Progenitor cell of endocrine pancreas (in vitro differentiated cells): Measurements from ENCODE around the gene LIMS1. TPM values are rescaled to one million over a fixed set of nuclear protein-coding genes. Genes with fewer than 3 reads are reported as not detected.

ENCODE experiments used
- DNase-seq: peaks from one replicate; pipeline ENCODE4 v3.0.0; 2021; ENCODE audit warnings: low spot score; ENCODE audit not compliant: unreplicated experiment
- H3K27ac Mint-ChIP-seq: 2 replicates; pipeline ENCODE4 v1.8.0; 2021; ENCODE audit warnings: mild to moderate bottlenecking, moderate library complexity, mixed read lengths
- H3K27me3 Mint-ChIP-seq: 2 replicates; pipeline ENCODE4 v1.8.0; 2021; ENCODE audit warnings: mixed read lengths
- H3K36me3 Mint-ChIP-seq: 2 replicates; pipeline ENCODE4 v1.8.0; 2022; ENCODE audit warnings: mixed read lengths; ENCODE audit not compliant: insufficient read depth
- H3K4me1 Mint-ChIP-seq: 2 replicates; pipeline ENCODE4 v1.8.0; 2021; ENCODE audit warnings: low read depth, mixed read lengths
- H3K4me3 Mint-ChIP-seq: 2 replicates; pipeline ENCODE4 v1.8.0; 2021; ENCODE audit warnings: low read depth, mild to moderate bottlenecking, moderate library complexity, mixed read lengths
- H3K9me3 Mint-ChIP-seq: 2 replicates; pipeline ENCODE4 v1.8.0; 2021; ENCODE audit warnings: low read depth, mixed read lengths
- CTCF ChIP-seq: fragments of 200-600 bp; sonication (generic); IDR thresholded peaks from one replicate; pipeline ENCODE4 v1.5.0; 2021; ENCODE audit warnings: antibody characterized with exemption, mild to moderate bottlenecking; ENCODE audit not compliant: unreplicated experiment
- total RNA-seq: library from RNA; stranded (reverse); gene quantifications from 2 replicates; pipeline ENCODE4 v1.2.1, GENCODE V29; 2021

The LIMS1 gene
- total RNA-seq, 1 donor from 2014 or later = 37.7 TPM

- Mint-ChIP-seq H3K4me1 (peaks cover 42% of the 10 kb centered on the region), H3K27me3 (no peaks in the 10 kb centered on the region), H3K4me3 (no peak overlapping the region)
Measured at GRCh38 chr2:108589372-108589771, 55.1 kb downstream of the LIMS1 start.

GRCh38 chr2:108589781-108590180 lies 55.5 kb downstream of the LIMS1 start:
- H3K4me3 Mint-ChIP-seq = no peak overlapping the region
- no peak for DNase-seq
- H3K4me1 Mint-ChIP-seq = peaks cover 42% of the 10 kb centered on the region
- H3K36me3 Mint-ChIP-seq = no peaks in the 10 kb centered on the region
- no peak for TF ChIP-seq CTCF
- no peaks in the 10 kb centered on the region for H3K27me3 Mint-ChIP-seq
- H3K27ac Mint-ChIP-seq = no peak overlapping the region
- no peaks in the 10 kb centered on the region for H3K9me3 Mint-ChIP-seq

More at GRCh38 chr2:108589372-108589771, 55.1 kb downstream of the LIMS1 start:
- DNase-seq = no peak
- H3K9me3 Mint-ChIP-seq = no peaks in the 10 kb centered on the region
- TF ChIP-seq CTCF = no peak
- no peaks in the 10 kb centered on the region for H3K36me3 Mint-ChIP-seq
- H3K27ac Mint-ChIP-seq = no peak overlapping the region

GRCh38 chr2:108591163-108591562 lies 56.9 kb downstream of the LIMS1 start:
- Mint-ChIP-seq H3K27me3 (no peaks in the 10 kb centered on the region), H3K4me1 (peaks cover 45% of the 10 kb centered on the region)

GRCh38 chr2:108593547-108594098 lies 59.4 kb downstream of the LIMS1 start:
- peak; percentile 16 for TF ChIP-seq CTCF
- Mint-ChIP-seq H3K27ac (no peak overlapping the region), H3K9me3 (no peaks in the 10 kb centered on the region), H3K4me1 (peaks cover 32% of the 10 kb centered on the region), H3K4me3 (no peak overlapping the region), H3K36me3 (peaks cover 1% of the 10 kb centered on the region), H3K27me3 (no peaks in the 10 kb centered on the region)
- no peak for DNase-seq

More at GRCh38 chr2:108591163-108591562, 56.9 kb downstream of the LIMS1 start:
- TF ChIP-seq CTCF = no peak
- Mint-ChIP-seq H3K27ac (peak overlapping the region; percentile 45), H3K9me3 (no peaks in the 10 kb centered on the region), H3K36me3 (no peaks in the 10 kb centered on the region), H3K4me3 (no peak overlapping the region)
- DNase-seq = no peak

- peak overlapping the region; percentile 3 for H3K27ac Mint-ChIP-seq
- no peak for DNase-seq
- H3K9me3 Mint-ChIP-seq = no peaks in the 10 kb centered on the region
- H3K36me3 Mint-ChIP-seq = peaks cover 1% of the 10 kb centered on the region
- no peaks in the 10 kb centered on the region for H3K27me3 Mint-ChIP-seq
- H3K4me1 Mint-ChIP-seq = peaks cover 30% of the 10 kb centered on the region
- TF ChIP-seq CTCF = no peak
- no peak overlapping the region for H3K4me3 Mint-ChIP-seq
Measured at GRCh38 chr2:108594132-108594981, 60.1 kb downstream of the LIMS1 start.
